Psoas muscle (tissue), 8 donors: Measurements from ENCODE around the gene SH2D3C. TPM values are rescaled to one million over a fixed set of nuclear protein-coding genes. Genes with fewer than 3 reads are reported as not detected.

ENCODE experiments used
- ATAC-seq, 4 donors: fragments of 200-7000 bp; cut with Tn5 transposase; one replicate each; pipeline ENCODE4 v1.9.1; 2020; ENCODE audit warnings: moderate library complexity in 3 of 4, mild to moderate bottlenecking in 2 of 4
- DNase-seq, 2 donors: peaks; one replicate each; pipeline ENCODE4 v3.0.0-alpha.2; 2020
- H3K27ac ChIP-seq: fragments of 200-600 bp; one replicate; pipeline ENCODE4 v1.8.0; 2022
- H3K27me3 ChIP-seq, 3 donors: fragments of 200-600 bp in 1 of 3; one replicate each; pipeline versions ENCODE4 v1.6.1 to v1.8.0; 2013 to 2022; ENCODE audit warnings: low read length in 2 of 3, mild to moderate bottlenecking in 2 of 3, moderate library complexity in 1 of 3; ENCODE audit not compliant: insufficient read depth in 3 of 3
- H3K36me3 ChIP-seq, 2 donors: fragments of 200-600 bp in 1 of 2; one replicate each; pipeline versions ENCODE4 v1.6.1 to v1.8.0; 2013 to 2022; ENCODE audit warnings: low read depth in 1 of 2, mild to moderate bottlenecking in 1 of 2, moderate library complexity in 1 of 2; ENCODE audit not compliant: insufficient read depth in 1 of 2
- H3K4me1 ChIP-seq: fragments of 200-600 bp; one replicate; pipeline ENCODE4 v1.8.0; 2022
- H3K4me3 ChIP-seq: fragments of 200-600 bp; one replicate; pipeline ENCODE4 v1.8.0; 2022; ENCODE audit warnings: mild to moderate bottlenecking
- H3K9me3 ChIP-seq: fragments of 200-600 bp; one replicate; pipeline ENCODE4 v1.8.0; 2022
- WGBS, 3 donors: extraction: QIAGEN DNeasy Blood & Tissue Kit; methylation state at CpG; one replicate each; pipeline versions ENCODE4 v1.1.6 to v1.1.7; 2013; 5-methylcytosine and 5-hydroxymethylcytosine counted together
- intact Hi-C, 2 donors: fragments of 100-400 bp; cut with DNase I; formaldehyde crosslinking; loops; one replicate each; pipeline versions ENCODE4 v1.11.0 to v1.14.2; 2022
- polyA plus RNA-seq, 3 donors: library from polyadenylated mRNA; stranded (reverse); fragments of 200-250 nt; gene quantifications; one replicate each; pipeline ENCODE4 v1.2.3, GENCODE V29; 2013
- total RNA-seq, 4 donors: library from RNA; stranded (reverse); fragmentation: NEBNext Ultra II Directional in 2 of 4; extraction: Animal tissue kit (Norgen Biotek cat#: 25700) in 2 of 4; gene quantifications; one replicate each; pipeline versions ENCODE4 v1.2.1 to v1.2.4, GENCODE V29; 2021 to 2023
- TF ChIP-seq, protein P1 (sequence below): fragments of 200-600 bp; IDR thresholded peaks from one replicate; pipeline ENCODE4 v1.8.0; 2022; ENCODE audit warnings: antibody characterized with exemption
- donor health status: healthy with polysubstance abuse.
- donor health status: DM: no; HTN: no; CAD: no; lungs with moderate emphysema.
- donor health status: Bipolar disorder and iron deficiency.
- donor health status: healthy.
- donor health status: DM: yes; HTN: yes; CAD: no.
- donor health status: DM: no; HTN: no; CAD: no.
- donor health status: DM: no; HTN: no; CAD: no.
- donor health status: DM: yes; HTN: yes; CAD: no.

SH2D3C gene
- total and polyA plus RNA-seq, 7 donors: 5.3 to 12.0 (median 10.0) TPM

DNA sequence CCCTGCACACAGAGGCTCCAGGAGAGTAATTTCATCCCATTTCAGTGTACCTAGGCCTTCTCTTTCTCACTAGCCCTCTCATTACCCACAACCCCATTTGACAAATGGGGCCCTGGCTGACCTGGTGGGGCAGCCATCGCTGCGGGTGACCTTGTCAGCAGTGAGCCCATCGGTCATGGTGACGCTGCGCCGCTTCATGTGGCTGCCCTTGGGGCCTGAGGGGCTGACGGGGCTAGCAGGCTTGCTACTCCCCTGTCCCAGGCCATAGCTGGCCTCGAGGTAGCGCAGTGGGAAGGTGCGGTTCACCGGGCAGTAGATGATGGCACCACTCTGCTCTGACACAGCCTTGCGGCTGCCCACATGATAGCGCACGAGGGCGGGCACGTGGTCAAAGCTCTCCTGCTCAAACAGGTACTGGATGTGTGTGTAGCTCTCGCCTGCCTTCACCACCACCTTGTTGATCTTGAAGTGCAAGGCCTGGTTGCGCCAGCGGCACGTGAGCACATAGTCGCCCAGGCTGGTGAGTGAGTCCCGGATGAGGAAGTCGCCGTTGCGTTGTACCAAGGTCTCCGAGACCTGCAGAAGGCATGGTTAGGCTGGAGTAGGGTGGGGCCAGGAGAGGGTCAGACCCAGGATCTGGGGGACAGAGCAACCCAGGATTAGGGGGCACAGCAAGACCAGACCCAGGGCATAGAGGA, 29.2 kb downstream of the SH2D3C start:
- Histone ChIP-seq H3K27ac (no peak overlapping the region), H3K9me3 (no peaks in the 10 kb centered on the region), H3K4me3 (no peak overlapping the region), H3K36me3 (peaks cover 0 to 13% of the 10 kb centered on the region in 2 donors), H3K27me3 (peaks cover 0 to 17% (median 10%) of the 10 kb centered on the region in 3 donors), H3K4me1 (no peaks in the 10 kb centered on the region)
- TF ChIP-seq, protein P1, sequence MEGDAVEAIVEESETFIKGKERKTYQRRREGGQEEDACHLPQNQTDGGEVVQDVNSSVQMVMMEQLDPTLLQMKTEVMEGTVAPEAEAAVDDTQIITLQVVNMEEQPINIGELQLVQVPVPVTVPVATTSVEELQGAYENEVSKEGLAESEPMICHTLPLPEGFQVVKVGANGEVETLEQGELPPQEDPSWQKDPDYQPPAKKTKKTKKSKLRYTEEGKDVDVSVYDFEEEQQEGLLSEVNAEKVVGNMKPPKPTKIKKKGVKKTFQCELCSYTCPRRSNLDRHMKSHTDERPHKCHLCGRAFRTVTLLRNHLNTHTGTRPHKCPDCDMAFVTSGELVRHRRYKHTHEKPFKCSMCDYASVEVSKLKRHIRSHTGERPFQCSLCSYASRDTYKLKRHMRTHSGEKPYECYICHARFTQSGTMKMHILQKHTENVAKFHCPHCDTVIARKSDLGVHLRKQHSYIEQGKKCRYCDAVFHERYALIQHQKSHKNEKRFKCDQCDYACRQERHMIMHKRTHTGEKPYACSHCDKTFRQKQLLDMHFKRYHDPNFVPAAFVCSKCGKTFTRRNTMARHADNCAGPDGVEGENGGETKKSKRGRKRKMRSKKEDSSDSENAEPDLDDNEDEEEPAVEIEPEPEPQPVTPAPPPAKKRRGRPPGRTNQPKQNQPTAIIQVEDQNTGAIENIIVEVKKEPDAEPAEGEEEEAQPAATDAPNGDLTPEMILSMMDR: no peak
- ATAC-seq (no peak), DNase-seq (no peak)
- intact Hi-C loops: no loop called here
- WGBS, 3 donors: 90 to 92% (median 92%) methylated on average over 26 of the region's 26 CpGs

DNA sequence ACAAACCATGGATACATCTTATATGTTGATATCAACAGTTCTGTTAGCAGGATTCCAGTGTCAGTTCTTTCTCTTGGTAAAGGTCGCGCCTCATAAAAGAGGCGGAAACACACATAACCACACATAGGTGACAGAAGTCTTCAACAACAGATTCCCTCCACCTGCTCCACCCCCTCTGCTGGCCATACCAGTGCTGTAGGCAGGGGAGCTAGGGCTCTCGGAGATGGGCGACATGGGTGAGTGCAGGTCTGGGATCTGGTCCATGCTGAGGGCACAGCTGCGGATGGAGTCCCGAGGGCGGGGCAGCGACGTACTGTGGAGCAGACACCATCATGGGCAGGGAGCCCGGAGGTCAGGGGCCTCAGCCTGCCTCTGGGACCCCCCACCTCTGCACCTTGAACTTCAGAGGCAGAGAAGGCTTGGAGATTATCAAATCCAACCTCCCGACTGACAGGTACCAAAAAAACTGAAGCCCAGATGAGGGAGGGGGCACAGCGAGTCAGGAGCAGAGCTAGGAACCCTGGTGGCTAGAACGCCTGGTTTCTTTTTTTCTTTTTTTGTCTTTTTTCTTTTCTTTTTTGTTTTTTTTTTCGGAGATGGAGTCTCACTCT, 31.4 kb downstream of the SH2D3C start:
- H3K9me3 ChIP-seq: no peaks in the 10 kb centered on the region
- WGBS, 3 donors: 54 to 58% (median 55%) methylated on average over 15 of the region's 15 CpGs
- H3K36me3 ChIP-seq: peaks cover 0 to 17% of the 10 kb centered on the region in 2 donors
- intact Hi-C loops: no loop called here
- DNase-seq (no peak), ATAC-seq (no peak)
- H3K27ac ChIP-seq: no peak overlapping the region
- TF ChIP-seq, protein P1: no peak
- H3K4me1 ChIP-seq: no peaks in the 10 kb centered on the region
- peaks cover 0 to 2% (median 0%) of the 10 kb centered on the region in 3 donors for H3K27me3 ChIP-seq
- no peak overlapping the region for H3K4me3 ChIP-seq

DNA sequence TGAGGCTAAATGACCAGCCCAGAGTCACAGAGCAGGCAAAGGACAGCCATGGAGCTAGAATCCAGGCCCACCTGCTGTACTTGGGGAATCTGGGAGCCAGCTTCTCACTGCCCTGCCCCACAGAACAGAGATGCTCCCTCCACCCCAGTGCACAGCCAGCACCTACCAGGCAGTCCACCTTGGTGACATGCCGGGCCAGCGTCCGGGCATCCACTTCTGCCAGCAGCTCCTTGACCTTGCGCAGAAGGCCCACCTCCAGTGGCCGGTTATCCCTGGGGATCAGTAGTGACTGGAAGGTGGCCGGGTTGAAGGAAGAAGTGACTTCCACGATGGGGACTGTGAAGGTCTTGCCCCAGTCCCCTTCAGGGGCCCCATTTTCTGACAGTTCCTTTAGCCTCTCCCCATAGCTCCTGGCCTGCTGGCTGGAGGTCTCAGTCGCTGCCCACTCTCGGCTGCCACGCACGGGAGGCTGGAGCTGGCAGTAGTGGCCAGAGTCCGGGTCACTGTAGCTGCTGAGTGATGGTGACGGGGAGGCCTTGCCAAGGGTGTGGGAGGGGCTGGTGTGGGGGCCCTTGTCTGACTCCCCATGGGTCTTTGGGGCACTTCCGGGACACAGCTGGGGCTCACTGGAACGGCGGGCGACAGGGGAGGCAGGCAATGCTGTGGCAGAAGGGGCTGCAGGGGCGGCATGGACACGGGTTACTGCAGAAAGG, 33.9 kb downstream of the SH2D3C start:
- ATAC-seq (no peak), DNase-seq (no peak)
- TF ChIP-seq, protein P1: no peak
- H3K4me1 ChIP-seq: peaks cover 8% of the 10 kb centered on the region
- 85 to 94% (median 87%) methylated on average over 18 to 19 of the region's 19 CpGs for WGBS, 3 donors
- intact Hi-C loops: no loop called here
- peaks cover 0 to 15% of the 10 kb centered on the region in 2 donors for H3K36me3 ChIP-seq
- no peaks in the 10 kb centered on the region for H3K9me3 ChIP-seq
- no peak overlapping the region for H3K4me3 ChIP-seq
- H3K27me3 ChIP-seq: no peaks in the 10 kb centered on the region
- H3K27ac ChIP-seq: no peak overlapping the region

DNA sequence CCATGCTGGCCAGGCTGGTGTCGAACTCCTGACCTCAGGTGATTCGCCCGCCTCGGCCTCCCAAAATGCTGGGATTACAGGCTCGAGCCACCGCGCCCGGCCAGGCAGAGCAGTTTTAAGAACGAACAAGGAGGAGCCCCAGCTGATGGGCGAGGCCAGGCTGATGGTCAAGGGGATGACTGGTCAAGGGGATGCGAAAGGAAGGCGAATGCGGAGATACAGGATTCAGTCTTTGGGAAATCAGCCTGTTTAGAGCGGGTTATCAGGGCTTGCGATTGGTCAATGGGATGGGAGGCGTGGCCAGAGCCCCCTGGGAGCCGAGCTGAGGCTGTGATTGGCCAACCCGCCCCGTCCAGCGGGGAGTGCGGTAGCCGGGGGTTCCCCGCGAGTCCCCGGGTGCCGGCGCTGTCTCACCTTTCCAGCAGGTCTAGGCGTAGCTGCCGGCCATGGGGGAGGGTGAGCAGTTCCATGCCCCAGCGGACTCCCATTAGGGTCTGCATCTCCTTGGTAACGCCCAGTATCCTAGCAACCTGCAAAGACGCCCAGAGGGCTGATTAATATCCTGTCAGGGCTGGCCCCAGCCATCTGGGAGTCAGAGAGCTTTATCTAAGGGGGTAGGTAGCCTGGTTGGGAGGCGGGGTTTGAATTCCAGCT, 35.9 kb downstream of the SH2D3C start:
- intact Hi-C loops: no loop called here
- no peaks in the 10 kb centered on the region for H3K9me3 ChIP-seq
- H3K4me3 ChIP-seq: peak overlapping the region; percentile 54
- TF ChIP-seq, protein P1: no peak
- WGBS, 3 donors: 40 to 52% (median 50%) methylated on average over 33 of the region's 33 CpGs
- H3K4me1 ChIP-seq: peaks cover 8% of the 10 kb centered on the region
- peaks cover 0 to 19% of the 10 kb centered on the region in 2 donors for H3K36me3 ChIP-seq
- peak overlapping the region; percentile 77 for H3K27ac ChIP-seq
- no peaks in the 10 kb centered on the region for H3K27me3 ChIP-seq
- DNase-seq: peak; percentile 67 to 80
- ATAC-seq: peak in 3 of 4 donors; percentile 17 to 36 (median 25)
